ENCODE measurements around the gene EML3. TPM values are rescaled to one million over a fixed set of nuclear protein-coding genes. Genes with fewer than 3 reads are reported as not detected.

EML3 gene
- total and polyA plus RNA-seq, 2 of the 13 experiments (the other 11 are each of a cell fraction or from before 2014, with no cell fraction given): 10.6 to 12.3 TPM

GRCh38 chr11:62593434-62594044 lies 19.0 kb downstream of the EML3 start (continued):
- TF ChIP-seq, protein P1, sequence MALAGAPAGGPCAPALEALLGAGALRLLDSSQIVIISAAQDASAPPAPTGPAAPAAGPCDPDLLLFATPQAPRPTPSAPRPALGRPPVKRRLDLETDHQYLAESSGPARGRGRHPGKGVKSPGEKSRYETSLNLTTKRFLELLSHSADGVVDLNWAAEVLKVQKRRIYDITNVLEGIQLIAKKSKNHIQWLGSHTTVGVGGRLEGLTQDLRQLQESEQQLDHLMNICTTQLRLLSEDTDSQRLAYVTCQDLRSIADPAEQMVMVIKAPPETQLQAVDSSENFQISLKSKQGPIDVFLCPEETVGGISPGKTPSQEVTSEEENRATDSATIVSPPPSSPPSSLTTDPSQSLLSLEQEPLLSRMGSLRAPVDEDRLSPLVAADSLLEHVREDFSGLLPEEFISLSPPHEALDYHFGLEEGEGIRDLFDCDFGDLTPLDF (CRISPR knock-in tag; IDR thresholded peaks at IDR 0.05): no peak
- no peak for TF ChIP-seq ZNF343 (CRISPR knock-in tag; IDR thresholded peaks at IDR 0.05)
- peak; percentile 55; the same call in 1 of the 2 replicates for TF ChIP-seq SAP130 (CRISPR knock-in tag; IDR thresholded peaks at IDR 0.05; ENCODE audit: low read depth)
- TF ChIP-seq SAFB2 (CRISPR knock-in tag; IDR thresholded peaks at IDR 0.05; ENCODE audit: borderline replicate concordance, low read depth): no peak
- no peak for TF ChIP-seq CREB3 (CRISPR knock-in tag; IDR thresholded peaks at IDR 0.05)
- TF ChIP-seq SALL2 (CRISPR knock-in tag; IDR thresholded peaks at IDR 0.05): no peak
- TF ChIP-seq SRSF1 (optimal IDR thresholded peaks at IDR 0.05; ENCODE audit: low read depth, low read length): no peak
- TF ChIP-seq ZNF101 (CRISPR knock-in tag; IDR thresholded peaks at IDR 0.05; ENCODE audit: borderline replicate concordance, low read depth): no peak
- TF ChIP-seq MTF1 (CRISPR knock-in tag; IDR thresholded peaks at IDR 0.05): no peak
- TF ChIP-seq BCL6 (CRISPR knock-in tag; IDR thresholded peaks at IDR 0.05): no peak
- TF ChIP-seq SMC3 (IDR thresholded peaks at IDR 0.05; ENCODE audit: low read length): peak; percentile 77
- no peak for TF ChIP-seq ZFP36 (IDR thresholded peaks at IDR 0.05; ENCODE audit: borderline replicate concordance, low read depth, low read length, partially characterized antibody)
- no peak for TF ChIP-seq JUNB (CRISPR knock-in tag; IDR thresholded peaks at IDR 0.05; ENCODE audit: borderline replicate concordance)
- TF ChIP-seq ZNF207 (IDR thresholded peaks at IDR 0.05; ENCODE audit: borderline replicate concordance): no peak
- TF ChIP-seq ZKSCAN1 (IDR thresholded peaks at IDR 0.05; ENCODE audit: low read length): no peak
- no peak for TF ChIP-seq ARID2 (CRISPR knock-in tag; IDR thresholded peaks at IDR 0.05; ENCODE audit: borderline replicate concordance)
- no peak for TF ChIP-seq TEAD2 (CRISPR knock-in tag; IDR thresholded peaks at IDR 0.05)
- TF ChIP-seq ZNF446 (CRISPR knock-in tag; IDR thresholded peaks at IDR 0.05): no peak
- TF ChIP-seq ZNF574 (CRISPR knock-in tag; IDR thresholded peaks at IDR 0.05): 0 out of 2 replicates have a peak, but pooled peaks have one; percentile 19
- no peak for TF ChIP-seq DNMT1 (CRISPR knock-in tag; IDR thresholded peaks at IDR 0.05)
- TF ChIP-seq, protein P2, sequence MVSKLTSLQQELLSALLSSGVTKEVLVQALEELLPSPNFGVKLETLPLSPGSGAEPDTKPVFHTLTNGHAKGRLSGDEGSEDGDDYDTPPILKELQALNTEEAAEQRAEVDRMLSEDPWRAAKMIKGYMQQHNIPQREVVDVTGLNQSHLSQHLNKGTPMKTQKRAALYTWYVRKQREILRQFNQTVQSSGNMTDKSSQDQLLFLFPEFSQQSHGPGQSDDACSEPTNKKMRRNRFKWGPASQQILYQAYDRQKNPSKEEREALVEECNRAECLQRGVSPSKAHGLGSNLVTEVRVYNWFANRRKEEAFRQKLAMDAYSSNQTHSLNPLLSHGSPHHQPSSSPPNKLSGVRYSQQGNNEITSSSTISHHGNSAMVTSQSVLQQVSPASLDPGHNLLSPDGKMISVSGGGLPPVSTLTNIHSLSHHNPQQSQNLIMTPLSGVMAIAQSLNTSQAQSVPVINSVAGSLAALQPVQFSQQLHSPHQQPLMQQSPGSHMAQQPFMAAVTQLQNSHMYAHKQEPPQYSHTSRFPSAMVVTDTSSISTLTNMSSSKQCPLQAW (CRISPR knock-in tag; IDR thresholded peaks at IDR 0.05): 0 out of 2 replicates have a peak, but pooled peaks have one; percentile 19
- peak; percentile 36; the same call in 1 of the 2 replicates for TF ChIP-seq PATZ1 (CRISPR knock-in tag; IDR thresholded peaks at IDR 0.05)
- TF ChIP-seq FOXK2 (IDR thresholded peaks at IDR 0.05): no peak

Measured in HepG2 (cell line).